Measurements from ENCODE around the gene EIF1. TPM values are rescaled to one million over a fixed set of nuclear protein-coding genes. Genes with fewer than 3 reads are reported as not detected.
A peak's percentile ranks its signal among the peaks of the same experiment; 100 is the strongest.

EIF1 gene
- total RNA-seq, 2 experiments from 2014 or later = 145 to 659 TPM

GRCh38 chr17:41691031-41691777, 2.5 kb downstream of the EIF1 start:
- BruUV-seq (replicated peaks) = no TSS peak
- H2AFZ ChIP-seq (ENCODE audit: low read length) = no peak overlapping the region
- DNase-seq (ENCODE audit: low spot score) = no peak
- TF ChIP-seq EZH2phosphoT487 (IDR thresholded peaks at IDR 0.05; ENCODE audit: borderline replicate concordance, low read depth, low read length) (no peak), CTCF (conservative IDR thresholded peaks at IDR 0.05; ENCODE audit: low read length) (no peak)
- H3K79me2 ChIP-seq (ENCODE audit: insufficient read depth, low read depth, low read length) = peaks cover 28% of the 10 kb centered on the region
- intact Hi-C loops (cut with micrococcal nuclease; ENCODE audit: unreplicated experiment) = no loop called here
- H3K4me3 ChIP-seq (ENCODE audit: low read depth, low read length, poor library complexity, severe bottlenecking) = no peak overlapping the region
- no peaks in the 10 kb centered on the region for H3K9me2 ChIP-seq (ENCODE audit: insufficient read depth, low read length)
- H3K27ac ChIP-seq (ENCODE audit: low read depth, low read length, poor library complexity, severe bottlenecking) = no peak overlapping the region
- POLR2A ChIA-PET = interaction anchor here (0.5 kb wide), 1 partner anchor 317 kb away, joined by 3 read pairs; no protein-coding TSS in a partner anchor
- H3K4me1 ChIP-seq (ENCODE audit: insufficient read depth, low read length, poor library complexity, severe bottlenecking) = peaks cover 20% of the 10 kb centered on the region
- H3K9me3 ChIP-seq (ENCODE audit: low read length) = no peaks in the 10 kb centered on the region
- CTCF ChIA-PET (ENCODE audit: unreplicated experiment) = interaction anchor here (0.6 to 1.0 kb wide), 2 partner anchors 26 to 98 kb away, joined by 3 read pairs; no protein-coding TSS in a partner anchor
- peak overlapping the region; percentile 93 for H3K4me2 ChIP-seq (ENCODE audit: low read length)
- H4K20me1 ChIP-seq (ENCODE audit: insufficient read depth, low read length) = peaks cover 23% of the 10 kb centered on the region
- H3K36me3 ChIP-seq (ENCODE audit: insufficient read depth, low read length) = peaks cover 65% of the 10 kb centered on the region

- Histone ChIP-seq H3K9me2 (ENCODE audit: insufficient read depth, low read length) (no peaks in the 10 kb centered on the region), H3K9me3 (ENCODE audit: low read length) (no peaks in the 10 kb centered on the region), H3K4me2 (ENCODE audit: low read length) (no peak overlapping the region), H4K20me1 (ENCODE audit: insufficient read depth, low read length) (peaks cover 26% of the 10 kb centered on the region), H3K4me3 (ENCODE audit: low read depth, low read length, poor library complexity, severe bottlenecking) (no peak overlapping the region), H3K4me1 (ENCODE audit: insufficient read depth, low read length, poor library complexity, severe bottlenecking) (peaks cover 15% of the 10 kb centered on the region), H3K79me2 (ENCODE audit: insufficient read depth, low read depth, low read length) (peaks cover 28% of the 10 kb centered on the region), H3K36me3 (ENCODE audit: insufficient read depth, low read length) (peaks cover 65% of the 10 kb centered on the region), H3K27ac (ENCODE audit: low read depth, low read length, poor library complexity, severe bottlenecking) (no peak overlapping the region), H2AFZ (ENCODE audit: low read length) (no peak overlapping the region)
- intact Hi-C loops (cut with micrococcal nuclease; ENCODE audit: unreplicated experiment) = no loop called here
- DNase-seq (ENCODE audit: low spot score) = no peak
- POLR2A ChIA-PET = interaction anchor here (0.5 to 0.7 kb wide), 2 partner anchors 9 to 26 kb away, joined by 3 read pairs; no protein-coding TSS in a partner anchor
- CTCF ChIA-PET (ENCODE audit: unreplicated experiment) = no interaction called here
- BruUV-seq (replicated peaks) = no TSS peak
- TF ChIP-seq CTCF (conservative IDR thresholded peaks at IDR 0.05; ENCODE audit: low read length) (no peak), EZH2phosphoT487 (IDR thresholded peaks at IDR 0.05; ENCODE audit: borderline replicate concordance, low read depth, low read length) (no peak)
These were observed 4.2 kb downstream of the EIF1 start for GRCh38 chr17:41692722-41693521.

Data from OCI-LY7 (cell line).